HEK293 (cell line): Measurements from ENCODE around the gene AP1AR.

Source experiments
- HOXA7 ChIP-seq: sonication (generic); formaldehyde crosslinking; IDR thresholded peaks from 2 replicates; pipeline ENCODE4 v1.8.1; 2022; ENCODE audit warnings: missing genetic modification reagents, borderline replicate concordance
- ZNF23 ChIP-seq: fragments of 450-650 bp; formaldehyde crosslinking; IDR thresholded peaks from 2 replicates; pipeline ENCODE4 v1.5.1; 2016; ENCODE audit warnings: missing biosample characterization, missing genetic modification characterization, borderline replicate concordance
- ZNF510 ChIP-seq: fragments of 450-650 bp; formaldehyde crosslinking; IDR thresholded peaks from 2 replicates; pipeline ENCODE4 v1.5.1; 2018; ENCODE audit warnings: mild to moderate bottlenecking, missing genetic modification characterization, missing biosample characterization; ENCODE audit not compliant: insufficient replicate concordance
- ZNF548 ChIP-seq: fragments of 450-650 bp; formaldehyde crosslinking; IDR thresholded peaks from 2 replicates; pipeline ENCODE4 v1.5.1; 2016; ENCODE audit warnings: missing biosample characterization, missing genetic modification characterization
- TF ChIP-seq, protein P1 (sequence below): fragments of 450-650 bp; formaldehyde crosslinking; IDR thresholded peaks from 2 replicates; pipeline ENCODE4 v1.5.1; 2016; ENCODE audit warnings: missing biosample characterization, missing genetic modification characterization
- TF ChIP-seq, protein P2 (sequence below): fragments of 450-650 bp; formaldehyde crosslinking; IDR thresholded peaks from 2 replicates; pipeline ENCODE4 v1.5.1; 2016; ENCODE audit warnings: missing biosample characterization, missing genetic modification characterization
- TF ChIP-seq, protein P3 (sequence below): fragments of 450-650 bp; formaldehyde crosslinking; IDR thresholded peaks from 2 replicates; pipeline ENCODE4 v1.5.1; 2016; ENCODE audit warnings: missing biosample characterization, missing genetic modification characterization

DNA sequence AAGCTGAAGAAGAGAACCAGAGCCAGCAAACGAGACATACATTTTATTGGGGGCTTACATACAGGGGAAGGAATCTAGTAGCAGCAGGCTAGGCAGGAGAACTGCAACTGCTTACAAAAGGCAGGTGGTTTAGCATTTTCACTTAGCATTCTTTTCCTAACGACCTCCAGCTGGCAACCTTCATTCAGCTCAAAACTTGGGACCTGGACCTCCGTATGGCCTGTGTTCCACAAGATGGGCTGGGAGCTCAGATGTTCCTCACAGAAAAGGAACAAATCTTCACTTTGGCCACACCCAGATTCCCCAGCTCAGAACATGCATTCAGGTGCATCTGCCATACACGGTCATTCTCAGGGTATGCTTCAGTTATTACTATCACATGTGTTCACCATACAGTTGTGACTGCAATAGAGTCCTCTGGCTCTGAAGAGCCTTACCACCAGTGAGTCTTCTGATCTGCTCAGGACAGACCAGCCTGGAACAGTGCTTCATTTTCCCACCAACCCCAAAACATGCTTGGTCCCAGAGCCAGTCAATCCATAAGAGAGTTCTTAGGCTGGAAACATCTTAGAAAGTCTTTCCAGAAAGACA lies 29.6 kb upstream of the AP1AR start:
- TF ChIP-seq, protein P1, sequence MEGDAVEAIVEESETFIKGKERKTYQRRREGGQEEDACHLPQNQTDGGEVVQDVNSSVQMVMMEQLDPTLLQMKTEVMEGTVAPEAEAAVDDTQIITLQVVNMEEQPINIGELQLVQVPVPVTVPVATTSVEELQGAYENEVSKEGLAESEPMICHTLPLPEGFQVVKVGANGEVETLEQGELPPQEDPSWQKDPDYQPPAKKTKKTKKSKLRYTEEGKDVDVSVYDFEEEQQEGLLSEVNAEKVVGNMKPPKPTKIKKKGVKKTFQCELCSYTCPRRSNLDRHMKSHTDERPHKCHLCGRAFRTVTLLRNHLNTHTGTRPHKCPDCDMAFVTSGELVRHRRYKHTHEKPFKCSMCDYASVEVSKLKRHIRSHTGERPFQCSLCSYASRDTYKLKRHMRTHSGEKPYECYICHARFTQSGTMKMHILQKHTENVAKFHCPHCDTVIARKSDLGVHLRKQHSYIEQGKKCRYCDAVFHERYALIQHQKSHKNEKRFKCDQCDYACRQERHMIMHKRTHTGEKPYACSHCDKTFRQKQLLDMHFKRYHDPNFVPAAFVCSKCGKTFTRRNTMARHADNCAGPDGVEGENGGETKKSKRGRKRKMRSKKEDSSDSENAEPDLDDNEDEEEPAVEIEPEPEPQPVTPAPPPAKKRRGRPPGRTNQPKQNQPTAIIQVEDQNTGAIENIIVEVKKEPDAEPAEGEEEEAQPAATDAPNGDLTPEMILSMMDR, result no peak
- TF ChIP-seq, protein P2, sequence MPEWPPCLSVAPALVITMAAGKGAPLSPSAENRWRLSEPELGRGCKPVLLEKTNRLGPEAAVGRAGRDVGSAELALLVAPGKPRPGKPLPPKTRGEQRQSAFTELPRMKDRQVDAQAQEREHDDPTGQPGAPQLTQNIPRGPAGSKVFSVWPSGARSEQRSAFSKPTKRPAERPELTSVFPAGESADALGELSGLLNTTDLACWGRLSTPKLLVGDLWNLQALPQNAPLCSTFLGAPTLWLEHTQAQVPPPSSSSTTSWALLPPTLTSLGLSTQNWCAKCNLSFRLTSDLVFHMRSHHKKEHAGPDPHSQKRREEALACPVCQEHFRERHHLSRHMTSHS (tag by site-specific recombination), result no peak
- TF ChIP-seq ZNF23 (tag by site-specific recombination) (no peak), ZNF510 (tag by site-specific recombination) (no peak), ZNF548 (no peak), HOXA7 (CRISPR knock-in tag) (no peak)
- TF ChIP-seq, protein P3, sequence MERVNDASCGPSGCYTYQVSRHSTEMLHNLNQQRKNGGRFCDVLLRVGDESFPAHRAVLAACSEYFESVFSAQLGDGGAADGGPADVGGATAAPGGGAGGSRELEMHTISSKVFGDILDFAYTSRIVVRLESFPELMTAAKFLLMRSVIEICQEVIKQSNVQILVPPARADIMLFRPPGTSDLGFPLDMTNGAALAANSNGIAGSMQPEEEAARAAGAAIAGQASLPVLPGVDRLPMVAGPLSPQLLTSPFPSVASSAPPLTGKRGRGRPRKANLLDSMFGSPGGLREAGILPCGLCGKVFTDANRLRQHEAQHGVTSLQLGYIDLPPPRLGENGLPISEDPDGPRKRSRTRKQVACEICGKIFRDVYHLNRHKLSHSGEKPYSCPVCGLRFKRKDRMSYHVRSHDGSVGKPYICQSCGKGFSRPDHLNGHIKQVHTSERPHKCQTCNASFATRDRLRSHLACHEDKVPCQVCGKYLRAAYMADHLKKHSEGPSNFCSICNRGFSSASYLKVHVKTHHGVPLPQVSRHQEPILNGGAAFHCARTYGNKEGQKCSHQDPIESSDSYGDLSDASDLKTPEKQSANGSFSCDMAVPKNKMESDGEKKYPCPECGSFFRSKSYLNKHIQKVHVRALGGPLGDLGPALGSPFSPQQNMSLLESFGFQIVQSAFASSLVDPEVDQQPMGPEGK (tag by site-specific recombination), result no peak
